CD4-positive, alpha-beta T cell (primary cell): ENCODE results near the gene KRTAP12-4. TPM values are rescaled to one million over a fixed set of nuclear protein-coding genes. Genes with fewer than 3 reads are reported as not detected.
A peak's percentile ranks its signal among the peaks of the same experiment; 100 is the strongest.

Experiments used
- ATAC-seq: fragments of 200-7000 bp; cut with Tn5 transposase; one replicate; pipeline ENCODE4 v1.10.0; 2022; ENCODE audit warnings: mild to moderate bottlenecking; ENCODE audit not compliant: poor library complexity
- CTCF ChIA-PET: fragments of 350-600 bp; sonication (Branson Sonifier 250); formaldehyde crosslinking; loops from one replicate; lab custom pipeline; 2021; ENCODE audit warnings: antibody characterized with exemption, inconsistent platforms; lab: Charles Lee
- POLR2A ChIA-PET: fragments of 350-600 bp; sonication (Branson Sonifier 250); formaldehyde crosslinking; loops from one replicate; lab custom pipeline; 2021; ENCODE audit warnings: antibody characterized with exemption, inconsistent platforms; lab: Charles Lee
- DNase-seq, 14 experiments: peaks; one replicate each; pipeline ENCODE4 v3.0.0-alpha.2; 2013 to 2020; ENCODE audit warnings: mixed read lengths in 2 of 14
- H3K27ac ChIP-seq, 2 donors: one replicate each; pipeline versions ENCODE4 v1.5.1 to v1.7.0; 2013; ENCODE audit warnings: low read length in 2 of 2, low read depth in 1 of 2, mild to moderate bottlenecking in 1 of 2
- H3K27me3 ChIP-seq, 2 experiments: 1 replicate in 1 of 2; 2 replicates in 1 of 2; pipeline versions ENCODE4 v1.6.1 to v1.7.0; 2013; ENCODE audit warnings: low read length in 2 of 2, control low read depth in 1 of 2, mild to moderate bottlenecking in 1 of 2, moderate library complexity in 1 of 2; ENCODE audit not compliant: insufficient read depth in 2 of 2, control insufficient read depth in 1 of 2
- H3K36me3 ChIP-seq: one replicate; pipeline ENCODE4 v1.6.1; 2013; ENCODE audit warnings: low read length, control low read depth; ENCODE audit not compliant: insufficient read depth
- H3K4me1 ChIP-seq: one replicate; pipeline ENCODE4 v1.6.1; 2013; ENCODE audit warnings: low read length, control low read depth; ENCODE audit not compliant: insufficient read depth
- H3K4me3 ChIP-seq: one replicate; pipeline ENCODE4 v1.5.1; 2013; ENCODE audit warnings: mild to moderate bottlenecking, low read length, moderate library complexity
- H3K9me3 ChIP-seq, 2 experiments: 1 replicate in 1 of 2; 2 replicates in 1 of 2; pipeline versions ENCODE4 v1.6.1 to v1.7.0; 2013; ENCODE audit warnings: low read length in 2 of 2, mild to moderate bottlenecking in 2 of 2, control low read depth in 1 of 2, moderate library complexity in 1 of 2; ENCODE audit not compliant: control insufficient read depth in 1 of 2, insufficient read depth in 1 of 2
- H3K27ac Mint-ChIP-seq: one replicate; pipeline ENCODE4 v1.8.0; 2020; ENCODE audit warnings: mixed read lengths
- H3K27me3 Mint-ChIP-seq: one replicate; pipeline ENCODE4 v1.8.0; 2021; ENCODE audit warnings: mixed read lengths
- H3K36me3 Mint-ChIP-seq: one replicate; pipeline ENCODE4 v1.8.0; 2021; ENCODE audit warnings: low read depth, mixed read lengths
- H3K4me1 Mint-ChIP-seq: one replicate; pipeline ENCODE4 v1.8.0; 2021; ENCODE audit warnings: low read depth, mixed read lengths
- H3K4me3 Mint-ChIP-seq: one replicate; pipeline ENCODE4 v1.8.0; 2020; ENCODE audit warnings: mild to moderate bottlenecking, mixed read lengths
- H3K9me3 Mint-ChIP-seq: one replicate; pipeline ENCODE4 v1.8.0; 2020; ENCODE audit warnings: mixed read lengths
- intact Hi-C, 2 experiments: fragments of 100-400 bp; cut with DNase I in 1 of 2; cut with micrococcal nuclease in 1 of 2; formaldehyde crosslinking; loops; one replicate each; pipeline versions ENCODE4 v1.15.1 to v1.9.0; 2023 to 2025; cut with DNase I, micrococcal nuclease
- total RNA-seq, 174 experiments: library from RNA in 2 of 174; stranded (reverse) in 2 of 174; gene quantifications; one replicate each; pipeline ENCODE4 v1.2.3 and lab custom pipeline; 2021 to 2026
- TF ChIP-seq, protein P1 (sequence below): fragments of 200-600 bp; IDR thresholded peaks from one replicate; pipeline ENCODE4 v1.8.0; 2022; ENCODE audit warnings: antibody characterized with exemption, mild to moderate bottlenecking

The KRTAP12-4 gene
- total RNA-seq, 2 experiments from 2014 or later: not detected

DNA sequence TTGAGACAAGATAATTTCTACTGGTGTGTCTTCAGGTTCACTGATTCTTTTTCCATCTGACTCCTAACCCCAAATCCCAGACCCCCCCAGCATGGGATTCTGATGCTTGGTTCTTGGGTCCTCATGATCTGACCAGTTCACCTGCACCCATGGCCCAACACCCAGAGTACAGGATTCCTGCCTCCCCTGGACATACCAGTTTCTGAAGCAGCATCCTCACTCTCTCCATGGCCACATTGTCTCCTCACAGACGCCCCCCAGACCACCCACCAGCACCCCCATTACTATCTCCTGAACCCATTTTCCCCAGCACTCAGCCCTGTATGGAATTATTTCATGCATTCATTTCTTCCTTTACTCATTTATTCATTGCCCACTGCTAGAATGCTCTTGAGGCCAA is 2.4 kb upstream of the KRTAP12-4 start:
- Mint-ChIP-seq H3K27ac (peak overlapping the region; percentile 92), H3K4me3 (peak overlapping the region; percentile 43), H3K9me3 (peaks cover 20% of the 10 kb centered on the region), H3K4me1 (peaks cover 61% of the 10 kb centered on the region), H3K27me3 (no peaks in the 10 kb centered on the region), H3K36me3 (peaks cover 42% of the 10 kb centered on the region)
- TF ChIP-seq, protein P1, sequence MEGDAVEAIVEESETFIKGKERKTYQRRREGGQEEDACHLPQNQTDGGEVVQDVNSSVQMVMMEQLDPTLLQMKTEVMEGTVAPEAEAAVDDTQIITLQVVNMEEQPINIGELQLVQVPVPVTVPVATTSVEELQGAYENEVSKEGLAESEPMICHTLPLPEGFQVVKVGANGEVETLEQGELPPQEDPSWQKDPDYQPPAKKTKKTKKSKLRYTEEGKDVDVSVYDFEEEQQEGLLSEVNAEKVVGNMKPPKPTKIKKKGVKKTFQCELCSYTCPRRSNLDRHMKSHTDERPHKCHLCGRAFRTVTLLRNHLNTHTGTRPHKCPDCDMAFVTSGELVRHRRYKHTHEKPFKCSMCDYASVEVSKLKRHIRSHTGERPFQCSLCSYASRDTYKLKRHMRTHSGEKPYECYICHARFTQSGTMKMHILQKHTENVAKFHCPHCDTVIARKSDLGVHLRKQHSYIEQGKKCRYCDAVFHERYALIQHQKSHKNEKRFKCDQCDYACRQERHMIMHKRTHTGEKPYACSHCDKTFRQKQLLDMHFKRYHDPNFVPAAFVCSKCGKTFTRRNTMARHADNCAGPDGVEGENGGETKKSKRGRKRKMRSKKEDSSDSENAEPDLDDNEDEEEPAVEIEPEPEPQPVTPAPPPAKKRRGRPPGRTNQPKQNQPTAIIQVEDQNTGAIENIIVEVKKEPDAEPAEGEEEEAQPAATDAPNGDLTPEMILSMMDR: no peak
- intact Hi-C loops: loop anchor here in 1 of 2 experiments (2.0 to 5.0 kb wide), 3 partner anchors 36 to 110 kb away; no protein-coding TSS in a partner anchor
- ChIA-PET POLR2A (interaction anchor here (0.6 to 2.1 kb wide), 18 partner anchors 10 to 146 kb away, joined by 3 to 40 read pairs (median 4); partner anchors contain the start of genes KRTAP12-2 and TSPEAR), CTCF (no interaction called here)
- Histone ChIP-seq H3K9me3 (peaks cover 14 to 39% of the 10 kb centered on the region in 2 experiments), H3K4me3 (peak overlapping the region; percentile 8), H3K36me3 (no peaks in the 10 kb centered on the region), H3K27ac (peak overlapping the region; percentile 31 to 55), H3K4me1 (peaks cover 61% of the 10 kb centered on the region), H3K27me3 (no peaks in the 10 kb centered on the region)
- ATAC-seq: no peak
- no peak for DNase-seq

DNA sequence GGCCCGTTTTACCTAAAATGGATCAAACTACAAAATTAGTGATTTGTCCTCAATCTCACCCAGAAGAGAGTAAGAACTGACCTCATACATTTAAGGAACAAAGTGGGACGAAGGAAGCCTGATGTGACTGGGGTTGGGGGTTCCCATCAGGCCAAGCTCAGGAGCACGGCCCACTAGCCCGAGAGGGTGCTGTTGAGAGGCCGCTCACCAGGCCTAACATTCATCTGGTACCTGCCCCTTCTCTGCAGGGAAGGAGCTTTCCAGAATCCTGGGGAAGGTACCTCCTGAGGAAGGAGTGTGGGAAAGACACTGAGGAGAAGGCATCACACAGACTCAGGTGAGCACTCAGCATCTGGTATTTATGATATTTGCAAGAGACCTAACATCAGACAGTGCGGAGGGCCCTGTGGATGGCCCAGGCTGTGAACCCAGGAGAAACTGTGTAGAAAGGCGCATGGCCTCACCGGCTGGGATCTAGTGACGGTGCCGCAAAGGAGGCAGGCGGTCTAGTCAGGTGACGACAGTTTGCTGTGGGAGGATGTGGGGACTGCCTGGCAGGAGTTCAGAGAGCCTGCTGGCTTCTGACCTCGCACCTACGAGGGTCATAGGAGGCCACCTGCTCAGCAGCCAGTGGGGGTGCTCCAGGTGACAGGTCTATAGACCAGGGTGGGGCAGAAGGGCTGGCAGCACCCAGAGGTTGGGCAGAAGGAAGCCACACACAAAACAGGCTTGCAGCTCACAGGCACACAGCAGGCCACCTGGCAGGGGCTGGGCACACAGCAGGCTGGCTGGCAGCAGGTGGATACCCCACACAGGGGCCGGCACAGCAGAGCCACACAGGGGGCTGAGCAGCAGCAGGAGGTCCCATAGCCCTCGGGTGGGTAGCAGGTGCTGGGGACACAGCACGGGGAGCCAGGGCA is 543 bp downstream of the KRTAP12-4 start:
- H3K27ac ChIP-seq: peak overlapping the region; percentile 15 to 61
- H3K4me3 Mint-ChIP-seq: peak overlapping the region; percentile 71
- CTCF ChIA-PET: no interaction called here
- POLR2A ChIA-PET: interaction anchor here (1.0 kb wide), 1 partner anchor 35 kb away, joined by 5 read pairs; no protein-coding TSS in a partner anchor
- H3K9me3 ChIP-seq: peaks cover 14 to 39% of the 10 kb centered on the region in 2 experiments
- H3K9me3 Mint-ChIP-seq: peaks cover 16% of the 10 kb centered on the region
- TF ChIP-seq, protein P1: no peak
- H3K36me3 ChIP-seq: no peaks in the 10 kb centered on the region
- peak; percentile 40 to 92 (median 63) for DNase-seq
- intact Hi-C loops: loop anchor here in 1 of 2 experiments (5.0 kb wide), 1 partner anchor 37 kb away; no protein-coding TSS in a partner anchor
- H3K4me3 ChIP-seq: no peak overlapping the region
- ATAC-seq: peak; percentile 58
- H3K27ac Mint-ChIP-seq: peak overlapping the region; percentile 88
- peaks cover 39% of the 10 kb centered on the region for H3K36me3 Mint-ChIP-seq
- peaks cover 47% of the 10 kb centered on the region for H3K4me1 Mint-ChIP-seq
- no peaks in the 10 kb centered on the region for H3K27me3 Mint-ChIP-seq
- H3K27me3 ChIP-seq: no peaks in the 10 kb centered on the region
- H3K4me1 ChIP-seq: peaks cover 53% of the 10 kb centered on the region

DNA sequence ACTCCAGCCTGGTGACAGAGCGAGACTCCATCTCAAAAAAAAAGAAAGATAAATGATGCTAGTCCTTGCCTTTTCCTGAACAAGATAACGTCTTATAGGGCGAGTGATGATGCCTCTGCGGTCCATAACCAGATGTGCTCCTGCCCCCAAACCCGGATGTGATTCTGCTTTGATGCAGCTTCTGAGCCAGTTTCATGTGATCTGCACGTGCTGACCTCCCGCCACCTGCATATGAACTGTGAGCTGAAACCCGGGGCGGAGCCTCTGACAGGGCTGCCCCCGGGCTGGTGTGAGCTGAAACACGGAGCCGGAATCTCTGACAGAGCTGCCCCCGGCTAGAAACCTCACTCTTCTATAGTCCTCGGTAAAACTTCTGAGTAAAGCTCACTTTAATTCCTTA is 1.3 kb downstream of the KRTAP12-4 start:
- TF ChIP-seq, protein P1: no peak
- peaks cover 45% of the 10 kb centered on the region for H3K4me1 ChIP-seq
- ATAC-seq (no peak), DNase-seq (peak in 1 of 14 experiments; percentile 49)
- H3K4me1 Mint-ChIP-seq: peaks cover 39% of the 10 kb centered on the region
- H3K4me3 ChIP-seq: no peak overlapping the region
- intact Hi-C loops: loop anchor here in 1 of 2 experiments (5.0 kb wide), 1 partner anchor 36 kb away; no protein-coding TSS in a partner anchor
- H3K27me3 Mint-ChIP-seq: no peaks in the 10 kb centered on the region
- no peaks in the 10 kb centered on the region for H3K36me3 ChIP-seq
- H3K4me3 Mint-ChIP-seq: no peak overlapping the region
- H3K9me3 Mint-ChIP-seq: peaks cover 16% of the 10 kb centered on the region
- POLR2A ChIA-PET: interaction anchor here (1.0 kb wide), 1 partner anchor 35 kb away, joined by 5 read pairs; no protein-coding TSS in a partner anchor
- peaks cover 14 to 39% of the 10 kb centered on the region in 2 experiments for H3K9me3 ChIP-seq
- peak overlapping the region; percentile 88 for H3K27ac Mint-ChIP-seq
- CTCF ChIA-PET: no interaction called here
- H3K27me3 ChIP-seq: no peaks in the 10 kb centered on the region
- no peak overlapping the region for H3K27ac ChIP-seq
- peaks cover 31% of the 10 kb centered on the region for H3K36me3 Mint-ChIP-seq
